GM04504 (cell line): Measurements from ENCODE around the gene PLCB1.
A peak's percentile ranks its signal among the peaks of the same experiment; 100 is the strongest.

Source experiments
- DNase-seq: peaks from one replicate; pipeline ENCODE4 v3.0.0-alpha.2; 2012; ENCODE audit warnings: low read depth

Gene PLCB1

DNA sequence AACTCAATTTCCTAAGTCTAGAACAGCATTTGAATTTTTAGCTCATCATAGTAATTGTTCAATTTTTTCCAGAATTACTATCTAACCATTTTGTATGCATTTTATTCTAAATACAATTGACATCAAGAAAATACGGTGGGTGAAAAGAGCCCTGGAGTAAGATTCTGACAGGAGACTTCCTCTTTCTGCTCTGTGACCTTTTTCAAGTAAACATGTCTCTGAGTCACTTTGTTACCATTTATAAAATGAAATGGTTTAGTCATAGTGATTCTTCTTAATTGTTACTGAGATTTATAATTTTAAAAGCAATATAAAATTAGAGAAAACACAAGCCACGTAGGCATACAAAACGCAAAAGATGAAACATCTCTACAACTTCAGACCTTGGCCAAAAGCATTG lies 80.2 kb downstream of the PLCB1 start:
- no peak for DNase-seq

DNA sequence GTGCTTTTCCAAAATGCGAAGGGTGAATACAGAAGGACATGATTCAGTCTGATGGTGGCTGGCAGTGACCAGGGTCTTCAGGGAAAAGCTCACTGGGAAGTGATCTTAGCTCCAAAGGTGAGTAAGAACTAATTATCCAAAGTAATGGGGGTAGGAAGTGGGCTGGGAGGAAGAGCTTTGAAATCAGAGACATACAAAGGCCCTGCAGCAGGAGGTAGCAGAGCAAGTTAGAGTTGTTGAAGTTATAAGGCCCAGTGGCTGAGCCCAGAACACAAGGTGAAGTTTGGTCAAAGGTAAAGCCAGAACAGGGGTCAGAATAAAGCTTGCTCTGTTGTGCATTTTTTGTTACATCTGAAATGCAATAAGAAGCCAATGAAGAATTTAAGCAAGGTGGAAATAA lies 81.2 kb downstream of the PLCB1 start:
- DNase-seq = no peak

DNA sequence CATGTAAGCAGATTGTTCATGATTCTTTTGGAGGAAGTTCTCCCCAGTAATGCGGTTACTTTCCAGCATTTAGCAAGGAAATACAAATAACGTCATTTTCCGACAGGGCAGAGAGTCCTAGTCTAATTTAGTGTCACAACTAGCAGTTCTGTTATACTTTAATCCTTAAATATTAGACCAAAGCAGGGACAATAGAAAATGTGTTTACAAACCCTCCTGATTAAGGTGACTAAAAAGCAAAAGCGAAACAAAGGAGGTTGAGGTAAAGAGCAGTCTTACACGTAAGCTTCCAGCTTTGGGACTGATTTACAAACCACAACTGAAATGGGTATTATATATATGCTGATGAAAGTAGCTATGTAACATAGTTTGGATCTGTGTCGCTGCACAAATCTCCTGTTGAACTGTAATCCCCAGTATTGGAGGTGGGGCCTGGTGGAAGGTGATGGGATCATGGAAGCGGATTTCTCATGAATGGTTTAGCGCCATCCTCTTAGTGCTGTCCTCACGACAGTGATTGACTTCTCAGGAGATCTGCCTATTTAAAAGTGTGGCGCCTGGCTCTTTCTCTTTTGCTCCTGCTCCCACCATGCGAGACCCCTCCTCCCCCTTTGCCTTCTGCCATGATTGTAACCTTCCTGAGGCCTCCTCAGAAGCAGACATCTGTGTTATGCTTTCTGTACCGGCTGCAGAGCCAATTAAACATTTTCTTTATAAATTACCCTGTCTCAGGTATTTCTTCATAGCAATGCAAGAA lies 81.9 kb downstream of the PLCB1 start:
- DNase-seq = no peak

DNA sequence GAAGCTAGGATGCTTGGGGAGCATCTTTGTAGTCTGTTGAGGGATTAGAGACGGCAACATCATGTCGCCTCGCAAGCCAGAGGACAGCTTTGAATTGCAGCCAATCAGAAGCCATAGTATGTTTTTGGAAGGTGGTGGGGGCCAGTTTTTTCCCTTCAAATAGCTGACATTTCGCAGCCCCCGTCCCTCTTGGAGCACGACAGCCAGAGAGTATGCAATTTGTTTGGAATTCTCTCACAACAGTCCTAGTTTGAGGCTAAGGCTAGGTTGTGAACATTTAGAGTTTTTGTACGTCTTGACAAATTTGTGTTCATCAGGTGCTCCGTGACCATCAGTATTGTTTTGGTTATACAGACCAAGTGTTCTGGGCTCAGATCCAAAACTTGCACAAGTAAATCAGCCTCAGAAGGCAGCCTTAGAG lies 83.3 kb downstream of the PLCB1 start:
- no peak for DNase-seq

DNA sequence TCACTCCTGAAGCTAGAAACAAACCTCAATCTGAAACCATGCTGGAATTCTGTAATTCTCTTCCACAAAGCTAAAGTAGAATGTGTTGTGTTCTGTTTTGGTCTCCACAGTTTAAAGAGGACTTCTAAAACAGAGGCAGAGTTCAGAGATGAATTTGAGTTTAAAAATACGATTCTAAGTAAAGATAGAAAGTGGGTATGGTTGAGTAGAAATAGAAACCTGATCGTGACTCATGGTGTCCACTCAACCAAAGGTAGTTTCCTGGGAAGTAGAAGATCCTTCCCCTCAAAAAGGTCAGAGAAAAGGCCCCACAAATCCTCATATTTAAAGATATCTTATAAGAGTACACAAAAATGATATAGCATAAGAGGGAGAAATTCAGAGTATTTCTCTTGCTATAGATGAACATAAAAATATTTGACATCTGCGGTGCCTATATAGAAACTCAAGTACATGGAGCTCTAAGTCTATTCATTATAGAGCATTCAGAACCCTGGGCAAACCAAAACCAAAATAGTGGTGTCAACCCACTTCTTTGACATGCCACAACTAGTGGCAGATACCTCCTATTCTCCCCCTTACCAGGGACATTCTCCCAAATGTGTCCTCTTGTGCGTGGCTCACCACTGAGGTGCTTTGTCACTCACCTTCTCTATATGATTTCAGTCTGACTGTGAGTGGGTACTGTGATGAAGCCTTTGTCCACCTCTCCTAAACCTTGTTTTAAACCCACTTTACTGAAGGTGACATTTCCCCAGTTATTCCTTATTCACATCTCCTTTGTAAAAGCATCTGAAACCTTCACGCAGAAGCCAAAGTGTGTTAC lies 84.5 kb downstream of the PLCB1 start:
- no peak for DNase-seq

DNA sequence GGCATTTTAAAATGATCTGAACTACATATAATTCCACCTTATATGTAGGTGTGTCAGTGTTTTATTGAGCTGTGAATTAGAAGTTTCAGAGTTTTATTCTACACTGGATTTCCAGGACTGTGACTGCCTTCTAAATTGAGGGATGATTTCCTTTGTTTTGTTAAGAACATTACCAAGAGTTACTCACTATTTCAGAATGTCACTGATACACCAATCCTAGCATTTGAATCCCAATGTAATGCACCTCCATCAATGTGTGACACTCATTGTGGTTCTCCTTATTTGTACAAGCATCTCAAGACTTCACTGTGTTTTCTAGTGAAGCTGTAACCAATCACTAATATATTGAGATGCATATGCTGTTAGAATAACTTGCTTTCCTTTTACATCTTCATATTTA lies 86.8 kb downstream of the PLCB1 start:
- no peak for DNase-seq

DNA sequence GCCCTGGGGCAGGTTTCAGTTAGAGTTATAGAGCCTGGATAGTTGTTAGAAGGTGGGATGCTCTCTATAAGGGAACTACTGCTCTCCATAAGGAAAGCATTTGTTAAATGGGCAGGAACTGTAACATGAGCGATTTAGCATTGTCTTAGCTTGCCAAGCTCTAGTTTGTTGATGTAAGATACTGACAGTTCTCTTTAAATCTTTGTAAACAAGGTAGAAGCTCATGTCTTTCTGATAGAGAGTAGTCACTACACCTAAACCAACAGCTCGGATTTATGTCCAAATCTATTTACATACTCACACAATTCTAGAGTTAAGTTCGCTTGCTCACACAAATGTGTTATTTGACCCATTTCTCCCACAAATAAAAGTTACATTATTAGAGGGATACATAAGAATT lies 87.3 kb downstream of the PLCB1 start:
- DNase-seq = no peak

DNA sequence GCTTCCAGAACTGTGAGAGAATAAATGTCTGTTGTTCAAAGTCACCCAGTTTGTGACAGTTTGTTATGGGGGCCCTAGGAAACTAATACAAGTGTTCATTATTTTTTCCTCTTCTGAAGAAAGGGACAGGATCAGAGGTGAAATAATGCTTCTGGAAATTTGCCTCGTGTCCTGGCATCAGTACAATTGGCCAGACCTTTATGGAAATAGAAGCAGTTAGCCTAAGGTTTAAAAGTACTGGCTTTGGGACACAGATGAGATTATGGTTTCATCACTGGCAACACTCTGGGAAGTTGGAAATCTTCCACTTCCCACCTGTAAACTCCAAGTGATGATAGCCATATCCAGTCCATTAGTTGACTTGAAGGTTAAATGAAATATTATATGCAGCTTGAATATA lies 88.7 kb downstream of the PLCB1 start:
- no peak for DNase-seq

DNA sequence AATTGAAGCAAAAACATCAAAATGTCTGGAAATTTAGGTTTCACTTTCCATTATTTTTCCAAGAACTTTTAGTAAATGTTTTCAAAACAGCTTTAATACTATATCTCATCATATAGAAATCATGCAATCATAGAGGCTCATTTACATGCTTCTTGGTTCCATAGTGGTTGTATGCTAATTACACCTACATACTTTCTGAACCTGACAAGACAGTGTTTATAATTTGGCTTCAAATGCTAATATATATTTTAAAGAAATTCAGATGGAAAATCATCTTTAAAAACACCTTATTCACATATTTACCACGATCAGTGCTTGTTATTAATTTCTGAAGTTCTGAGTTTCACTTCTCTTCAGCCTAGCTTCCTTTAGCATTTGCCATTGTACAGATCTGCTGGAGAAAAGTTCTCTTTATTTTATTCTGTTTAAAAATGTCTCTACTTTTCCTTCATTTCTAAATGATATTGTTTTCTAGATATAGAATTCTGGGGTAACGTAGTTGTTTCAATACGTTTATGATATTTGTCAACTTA lies 89.9 kb downstream of the PLCB1 start:
- no peak for DNase-seq

DNA sequence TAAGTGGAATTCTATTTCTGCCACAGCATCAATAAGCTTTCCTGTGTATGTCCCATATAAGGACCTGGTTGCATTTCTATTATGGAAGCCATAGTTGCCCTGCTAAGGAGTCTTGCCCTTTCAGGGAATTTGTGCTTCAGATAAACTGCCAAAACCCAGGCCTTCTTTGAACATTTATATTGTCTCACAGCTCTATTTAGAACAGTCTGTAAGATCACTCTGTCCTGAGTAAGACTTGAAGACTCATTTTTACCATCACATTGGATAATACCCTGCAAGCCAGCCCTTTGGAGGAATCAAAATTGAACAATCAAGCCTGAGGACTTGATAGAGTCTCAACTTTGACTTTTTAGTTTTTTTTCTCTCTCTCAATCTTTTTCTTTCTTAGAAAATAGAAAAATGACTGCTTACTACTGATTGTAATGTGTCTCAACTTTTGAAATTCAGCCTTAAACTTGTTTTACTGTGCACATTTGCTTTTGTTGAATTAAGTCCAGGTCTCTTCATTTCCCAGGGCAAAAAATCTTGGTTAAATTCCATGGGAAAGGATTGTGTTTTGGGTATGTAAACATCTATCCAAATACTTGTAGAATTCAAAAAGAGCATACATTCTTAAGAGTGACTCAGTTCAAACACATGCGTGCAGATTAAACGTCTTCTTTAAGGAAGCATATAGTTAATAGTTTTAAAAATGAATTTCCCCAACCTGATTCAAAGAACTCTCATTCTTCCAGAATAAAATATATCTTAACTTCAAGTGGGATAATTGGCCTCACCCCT lies 91.2 kb downstream of the PLCB1 start:
- peak; percentile 75 for DNase-seq

DNA sequence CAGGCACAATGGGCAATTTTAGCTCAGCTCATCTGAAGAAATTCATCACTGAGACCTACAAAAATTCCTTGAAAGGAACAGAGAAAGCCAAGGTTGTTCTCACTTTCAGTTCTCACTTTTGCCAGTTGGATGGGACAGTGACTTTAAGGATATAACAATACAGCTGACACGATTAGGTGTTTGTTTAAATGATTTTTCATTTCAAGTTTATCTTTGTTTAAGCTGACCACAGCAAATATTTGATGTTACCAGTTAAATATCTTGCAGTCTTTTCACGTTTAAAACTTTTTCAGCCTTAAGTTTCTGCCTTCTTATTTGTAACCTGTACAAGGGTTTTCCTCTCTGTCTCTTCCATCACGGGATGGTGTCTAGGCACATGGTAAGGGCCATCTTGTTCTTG lies 93.6 kb downstream of the PLCB1 start:
- DNase-seq = no peak

DNA sequence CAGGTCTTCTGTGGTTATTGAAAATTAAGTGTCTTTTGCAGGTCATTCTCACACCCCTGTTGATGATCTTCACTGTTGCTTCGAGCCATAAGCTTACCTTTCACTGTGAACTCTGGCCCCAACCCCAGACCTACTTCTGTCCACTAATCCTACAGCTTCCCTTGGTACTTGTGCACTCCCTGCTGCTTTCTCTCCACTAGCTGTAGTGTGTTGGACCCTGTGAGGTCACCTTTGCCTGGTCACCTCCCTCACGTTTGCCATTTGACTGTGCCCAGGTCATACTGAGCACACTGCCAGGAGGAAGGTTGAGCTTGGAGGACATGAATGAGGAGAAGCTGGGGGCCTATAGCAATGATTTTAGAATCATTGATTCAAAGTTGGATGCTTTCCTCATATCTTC lies 94.0 kb downstream of the PLCB1 start:
- DNase-seq = no peak

DNA sequence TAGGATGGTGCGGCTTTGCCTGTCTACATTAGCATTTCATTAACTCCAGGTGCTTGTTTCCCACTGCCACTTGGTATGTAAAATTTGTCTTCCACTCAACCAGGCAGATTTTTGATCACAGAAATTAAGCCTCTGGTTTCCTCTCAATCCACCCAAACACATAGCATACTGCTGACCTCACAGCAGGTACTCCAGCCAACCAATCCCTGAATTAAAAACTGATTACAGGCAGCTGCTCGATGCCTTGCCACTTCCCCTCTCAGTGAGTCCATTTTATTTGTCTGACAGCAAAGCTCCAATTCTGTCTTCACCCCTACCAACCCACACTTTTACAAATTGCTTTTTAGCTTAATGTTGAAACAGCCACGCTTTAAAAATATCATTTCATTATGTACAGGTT lies 95.2 kb downstream of the PLCB1 start:
- no peak for DNase-seq

DNA sequence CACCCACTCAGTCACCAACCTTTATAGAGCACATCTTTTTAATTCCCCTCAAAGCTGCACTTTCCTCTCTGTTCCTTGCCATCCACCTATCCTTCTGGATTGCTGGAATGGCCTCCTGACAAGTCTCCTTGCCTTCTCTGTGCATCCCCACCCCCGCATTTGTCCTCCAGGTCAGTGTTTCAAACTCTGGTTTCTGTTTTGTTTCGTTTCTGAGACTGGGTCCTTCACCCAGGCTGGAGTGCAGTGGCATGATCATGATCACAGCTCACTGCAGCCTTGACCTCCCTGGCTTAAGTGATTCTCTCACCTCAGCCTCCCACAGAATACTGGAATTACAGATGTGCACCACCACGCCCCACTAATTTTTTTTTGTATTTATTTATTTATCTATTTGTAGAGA lies 96.2 kb downstream of the PLCB1 start:
- no peak for DNase-seq

DNA sequence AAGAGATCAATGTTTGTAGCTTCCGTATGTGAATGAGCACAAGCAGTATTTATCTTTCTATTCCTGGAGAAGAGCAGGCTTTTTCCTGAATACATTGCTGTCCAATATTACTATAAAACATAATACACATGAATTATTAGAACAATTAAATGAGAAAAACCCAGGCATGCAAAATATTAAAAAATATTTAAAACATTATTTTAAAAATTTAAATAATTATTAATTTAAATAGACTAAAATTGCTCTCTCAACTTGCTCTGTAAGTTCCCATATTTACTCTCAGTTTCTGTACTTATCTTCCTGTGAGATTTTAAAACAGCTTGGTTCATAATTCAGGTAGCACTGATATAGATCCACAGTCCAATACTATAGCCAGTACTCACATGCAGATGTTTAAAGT lies 97.0 kb downstream of the PLCB1 start:
- no peak for DNase-seq

DNA sequence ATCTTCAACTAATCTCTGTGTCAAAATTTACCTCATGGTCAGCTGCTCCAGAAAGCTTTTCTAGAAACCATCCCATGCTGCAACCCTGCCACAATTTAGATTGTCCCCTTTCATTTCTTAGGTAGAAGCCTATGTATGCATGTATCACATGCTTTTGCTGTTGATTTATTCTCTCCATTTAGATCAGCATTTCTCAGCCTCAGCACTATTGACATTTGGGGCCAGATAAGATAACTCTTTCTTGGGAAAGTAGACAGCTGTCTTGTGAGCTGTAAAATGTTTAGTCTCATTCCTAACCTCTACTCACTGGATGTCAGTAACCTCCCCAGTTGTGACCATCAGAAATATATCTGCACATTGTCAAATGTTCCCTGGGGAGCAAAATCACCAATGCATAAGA lies 99.0 kb downstream of the PLCB1 start:
- no peak for DNase-seq

DNA sequence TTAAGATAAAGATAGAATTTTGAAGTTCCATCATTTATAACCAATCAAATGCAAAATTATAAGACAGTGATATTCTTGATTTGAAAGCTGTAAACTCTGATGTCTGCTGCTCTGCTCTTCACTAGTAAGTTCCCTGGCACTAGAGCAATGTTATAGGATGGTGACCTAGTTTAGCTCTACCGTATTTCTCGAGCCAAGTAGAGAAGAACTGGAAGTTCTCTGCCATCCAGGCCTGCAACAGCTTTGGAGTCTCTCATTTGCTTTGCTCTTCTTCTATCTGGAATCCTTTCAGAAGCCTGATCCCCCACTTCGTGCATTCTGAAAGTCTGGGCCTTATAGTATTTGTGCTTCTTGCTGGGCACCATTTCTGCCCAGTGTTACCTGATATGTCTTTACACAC lies 100.3 kb downstream of the PLCB1 start:
- no peak for DNase-seq

DNA sequence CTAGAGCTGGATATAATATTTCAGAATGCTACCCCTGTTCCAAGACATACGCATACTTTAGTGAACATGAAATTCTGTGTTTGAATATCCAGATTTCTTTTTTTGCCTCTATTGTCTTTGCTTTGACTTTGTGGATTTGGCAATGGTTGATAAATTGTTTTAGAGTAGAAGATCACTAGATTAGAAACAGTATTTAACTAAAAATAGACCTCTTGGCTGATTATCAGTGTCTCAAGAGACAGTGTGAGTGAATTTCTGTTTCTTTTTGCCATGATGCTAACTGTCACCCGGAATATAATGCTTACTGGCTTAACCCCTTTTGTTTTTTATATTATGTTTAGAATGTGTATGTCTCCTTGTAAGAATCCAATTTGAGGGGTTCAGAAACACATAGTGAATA lies 102.5 kb downstream of the PLCB1 start:
- DNase-seq = no peak

DNA sequence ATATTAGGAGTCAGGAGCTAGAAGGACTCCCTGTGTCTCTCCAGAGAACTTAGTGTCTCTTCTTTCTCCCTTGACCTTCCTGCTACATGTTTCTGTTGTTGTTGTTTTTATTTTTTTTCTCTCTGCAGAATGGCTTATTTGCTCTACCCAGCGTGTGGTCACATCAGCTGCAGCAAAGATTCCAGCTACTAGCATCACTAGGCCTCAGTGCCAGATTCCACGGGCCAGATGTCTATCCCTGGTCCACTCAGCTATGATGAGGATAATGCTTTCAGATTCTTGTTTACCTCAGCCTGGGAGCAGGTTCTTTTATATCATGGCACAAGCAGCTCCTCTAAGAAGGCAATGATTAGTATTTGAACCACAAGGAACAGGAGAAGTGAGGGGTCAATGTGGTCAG lies 110.0 kb downstream of the PLCB1 start:
- DNase-seq = peak; percentile 12

DNA sequence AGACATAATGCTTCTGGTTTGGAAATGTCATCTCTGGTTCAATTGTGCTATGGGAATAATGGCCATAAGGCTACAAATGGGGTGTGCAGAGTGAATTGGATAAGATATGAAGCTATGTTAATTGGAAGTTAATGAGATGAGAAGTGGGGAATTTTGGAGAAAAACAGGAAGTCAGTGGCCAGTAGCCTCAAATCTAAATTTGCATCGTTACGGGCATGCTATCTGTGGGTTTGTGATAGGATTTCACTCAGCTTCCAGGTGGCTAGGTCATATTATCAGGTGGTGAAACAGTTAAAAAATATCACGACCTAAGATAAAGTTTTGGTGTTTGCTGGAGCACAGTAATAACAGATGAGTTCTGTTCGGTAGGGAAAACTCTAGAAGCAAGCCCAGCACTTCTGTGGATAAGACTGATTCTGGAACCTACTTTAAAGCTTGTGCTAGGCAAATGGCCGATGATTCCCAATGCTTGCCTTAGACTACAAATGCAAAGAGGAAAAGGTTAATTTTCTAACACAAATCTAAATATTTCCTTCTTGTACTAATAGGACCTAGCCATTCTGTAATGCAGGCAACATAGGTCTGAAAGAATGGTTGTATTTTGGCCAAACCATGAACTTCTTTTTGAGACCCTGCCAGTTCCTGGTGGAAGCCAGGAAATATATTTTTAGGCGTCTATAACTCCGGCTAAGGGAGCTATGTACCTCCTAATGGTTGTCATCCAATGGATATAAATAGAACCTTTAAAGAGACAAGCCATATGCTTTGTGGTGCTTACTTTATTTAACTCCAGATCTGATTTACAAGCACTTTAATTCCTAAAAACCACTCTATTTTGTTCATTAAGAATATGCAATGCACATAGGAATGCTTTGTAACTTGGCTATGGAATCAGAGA lies 111.0 kb downstream of the PLCB1 start:
- no peak for DNase-seq

DNA sequence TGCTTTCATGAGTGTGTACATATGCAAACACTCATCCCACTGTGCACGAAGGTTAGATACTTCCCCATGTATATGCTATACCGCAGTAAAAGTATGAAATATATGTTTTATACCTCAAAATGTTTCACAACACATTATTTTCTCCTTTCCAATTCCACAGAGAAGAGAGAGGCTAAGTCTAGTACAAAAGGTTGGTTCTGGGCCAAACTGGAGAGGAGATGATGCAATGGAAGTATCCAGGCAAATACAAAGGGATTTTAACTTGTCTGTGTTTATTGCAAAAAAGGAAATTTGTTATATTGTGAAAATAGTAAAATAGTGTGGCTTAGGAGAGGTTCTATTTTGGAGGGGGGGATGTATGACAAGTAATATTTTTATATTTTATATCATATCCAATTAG lies 112.6 kb downstream of the PLCB1 start:
- DNase-seq = peak; percentile 47

DNA sequence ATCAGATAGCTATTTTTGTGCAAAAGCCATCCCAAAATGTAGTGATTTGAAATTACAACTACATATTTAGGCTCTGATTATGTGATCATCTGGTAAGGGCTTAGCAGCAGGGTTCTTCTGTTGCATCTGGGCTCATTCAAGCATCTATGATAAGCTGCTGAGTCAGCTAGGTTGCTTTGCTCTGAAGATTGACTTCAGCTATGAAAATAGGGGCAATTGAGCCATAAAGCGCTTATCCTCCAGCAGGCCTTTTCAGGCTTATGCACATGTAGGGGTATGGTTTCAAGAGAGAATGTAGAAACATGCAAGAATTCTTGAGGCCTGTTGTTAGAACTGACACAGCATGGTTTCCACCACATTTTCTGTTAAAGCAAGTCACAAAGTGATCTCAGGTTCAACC lies 114.1 kb downstream of the PLCB1 start:
- DNase-seq = no peak
